ENCODE data around the gene CACNB2.

CACNB2 gene

GRCh38 chr10:18340496-18341051 lies 200.3 kb downstream of the CACNB2 start:
- DNase-seq (ENCODE audit: low spot score) = no peak

DNA sequence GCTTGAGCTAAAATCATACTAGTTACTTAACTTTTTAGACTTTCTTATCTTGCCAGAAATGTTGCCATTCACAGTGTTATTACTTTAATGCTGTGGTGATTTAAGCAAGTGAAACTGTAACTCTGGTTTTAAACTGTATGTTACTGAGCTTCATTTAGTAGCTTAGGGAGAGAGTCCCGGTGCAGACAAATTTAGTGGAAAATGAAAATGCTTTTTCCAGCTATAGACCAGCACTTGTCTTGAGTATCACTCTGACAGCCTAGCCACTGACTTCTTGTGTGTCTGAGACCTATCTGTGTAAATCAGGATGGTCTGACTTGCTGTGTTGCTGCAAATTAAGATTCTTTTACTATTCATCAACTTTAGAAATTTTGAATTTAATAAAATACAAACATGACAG lies 200.8 kb downstream of the CACNB2 start:
- no peak for DNase-seq (ENCODE audit: low spot score)

GRCh38 chr10:18343573-18343972 lies 203.3 kb downstream of the CACNB2 start:
- DNase-seq (ENCODE audit: low spot score) = no peak

- DNase-seq (ENCODE audit: low spot score) = no peak
These were observed 205.1 kb downstream of the CACNB2 start for GRCh38 chr10:18345308-18345707.

DNA sequence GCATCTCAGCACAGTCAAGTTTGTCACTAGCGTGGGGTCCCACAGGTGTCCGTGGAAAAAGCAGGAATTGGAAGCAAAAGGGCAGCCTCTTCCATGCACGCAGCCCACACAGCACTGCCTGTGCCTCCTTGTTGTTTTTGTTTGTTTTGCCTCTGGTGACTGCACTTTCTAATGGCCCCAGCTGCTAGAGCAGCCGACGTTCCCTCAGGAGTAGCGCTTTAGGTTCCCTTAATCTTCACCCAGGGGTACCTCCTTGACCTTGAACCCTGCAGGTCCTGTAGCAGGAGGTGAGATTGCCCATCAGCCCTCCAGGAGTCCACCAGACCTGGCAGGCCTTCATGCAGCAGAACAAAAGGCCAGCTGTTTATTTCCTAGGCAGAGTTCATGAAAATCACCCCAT lies 210.1 kb downstream of the CACNB2 start:
- DNase-seq (ENCODE audit: low spot score) = no peak

DNA sequence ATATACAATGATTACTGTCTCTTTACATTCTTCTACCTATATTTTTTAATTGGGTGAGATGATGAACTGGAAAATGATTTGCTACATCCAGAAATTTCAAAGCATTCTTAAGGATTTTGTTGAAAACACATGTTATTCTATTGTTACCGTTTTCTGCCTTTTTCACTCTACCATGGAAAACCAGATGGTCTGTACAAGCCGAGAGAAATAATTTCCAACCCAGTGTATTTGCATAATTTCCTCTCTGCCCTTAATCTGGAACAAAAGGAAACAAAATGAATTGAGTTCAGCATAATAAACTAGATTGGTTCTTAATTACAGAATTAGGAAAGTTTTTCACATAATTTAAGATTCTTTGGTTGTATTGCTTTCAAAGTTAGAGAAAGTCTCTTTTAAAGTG lies 211.2 kb downstream of the CACNB2 start:
- peak; percentile 52 for DNase-seq (ENCODE audit: low spot score)

GRCh38 chr10:18352175-18352574 lies 212.0 kb downstream of the CACNB2 start:
- no peak for DNase-seq (ENCODE audit: low spot score)

- no peak for DNase-seq (ENCODE audit: low spot score)
These were observed 219.6 kb downstream of the CACNB2 start for GRCh38 chr10:18359812-18360211.

GRCh38 chr10:18362892-18363291 lies 222.7 kb downstream of the CACNB2 start:
- DNase-seq (ENCODE audit: low spot score) = no peak

- DNase-seq (ENCODE audit: low spot score) = no peak
These were observed 225.0 kb downstream of the CACNB2 start for GRCh38 chr10:18364987-18365775.

- DNase-seq (ENCODE audit: low spot score) = no peak
These were observed 227.6 kb downstream of the CACNB2 start for GRCh38 chr10:18367840-18368239.

DNA sequence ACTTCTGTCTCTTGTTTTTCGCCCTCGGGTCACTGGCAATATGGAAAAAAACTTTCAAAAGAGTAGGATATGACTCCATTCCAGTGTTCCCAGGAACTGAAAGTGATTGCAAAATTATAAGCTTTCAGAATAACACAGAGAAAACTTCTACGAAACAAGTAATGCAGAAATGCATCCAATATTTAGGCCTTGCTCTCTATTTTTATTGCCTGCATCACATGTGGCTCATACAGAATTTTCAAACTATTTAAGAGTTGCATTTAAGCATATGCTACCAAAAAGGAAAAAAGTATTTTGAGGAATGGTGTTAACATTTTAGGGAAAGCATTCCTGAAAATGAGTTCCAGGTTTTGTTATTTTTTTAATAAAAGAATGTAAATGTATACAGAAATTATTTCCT lies 228.0 kb downstream of the CACNB2 start:
- no peak for DNase-seq (ENCODE audit: low spot score)

- DNase-seq (ENCODE audit: low spot score) = no peak
These were observed 228.5 kb downstream of the CACNB2 start for GRCh38 chr10:18368682-18369081.

DNA sequence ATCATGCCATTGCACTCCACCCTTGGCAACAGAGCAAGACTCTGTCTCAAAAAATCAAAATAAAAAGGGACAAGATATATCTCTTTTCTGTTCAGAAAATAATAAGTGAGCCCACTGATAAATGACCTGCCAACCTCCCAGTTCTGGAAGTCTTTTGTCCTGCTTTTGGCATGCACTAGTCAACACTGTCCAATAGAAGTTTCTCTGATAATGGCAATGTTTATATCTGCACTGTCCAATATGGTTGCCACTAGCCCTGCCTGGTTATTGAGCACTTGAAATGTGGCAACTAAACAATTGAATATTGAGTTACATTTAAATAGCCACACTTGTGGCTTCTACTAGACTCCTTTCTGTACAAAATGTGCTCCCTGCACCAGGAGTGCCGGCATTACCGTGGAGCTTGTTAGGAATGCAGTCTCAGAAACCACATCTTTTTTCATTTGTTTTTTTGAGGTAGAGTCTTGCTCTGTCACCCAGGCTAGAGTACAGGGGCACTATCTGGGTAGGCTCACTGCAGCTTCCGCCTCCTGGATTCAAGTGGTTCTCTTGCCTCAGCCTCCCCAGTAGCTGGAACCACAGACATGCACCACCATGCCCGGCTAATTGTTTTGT lies 229.7 kb downstream of the CACNB2 start:
- no peak for DNase-seq (ENCODE audit: low spot score)

DNA sequence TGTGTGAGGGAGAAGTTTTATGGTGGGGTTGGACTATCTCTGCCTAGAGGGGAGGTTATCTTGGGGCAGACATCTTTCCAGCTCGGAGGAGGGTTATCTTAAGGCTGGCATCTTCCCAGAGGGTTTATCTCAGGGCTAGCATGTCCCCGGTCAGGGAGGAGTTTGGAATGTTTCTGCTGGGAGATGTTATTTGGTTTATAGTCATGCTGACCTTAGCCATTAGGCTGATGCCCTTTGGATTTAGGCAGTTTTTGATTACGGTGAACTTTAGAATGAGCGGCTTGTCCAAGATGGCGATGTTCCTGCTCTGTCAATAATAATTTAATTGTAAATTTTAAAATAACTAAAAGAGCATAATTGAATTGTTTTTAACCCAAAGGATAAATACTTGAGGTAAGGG lies 236.4 kb downstream of the CACNB2 start:
- no peak for DNase-seq (ENCODE audit: low spot score)

DNA sequence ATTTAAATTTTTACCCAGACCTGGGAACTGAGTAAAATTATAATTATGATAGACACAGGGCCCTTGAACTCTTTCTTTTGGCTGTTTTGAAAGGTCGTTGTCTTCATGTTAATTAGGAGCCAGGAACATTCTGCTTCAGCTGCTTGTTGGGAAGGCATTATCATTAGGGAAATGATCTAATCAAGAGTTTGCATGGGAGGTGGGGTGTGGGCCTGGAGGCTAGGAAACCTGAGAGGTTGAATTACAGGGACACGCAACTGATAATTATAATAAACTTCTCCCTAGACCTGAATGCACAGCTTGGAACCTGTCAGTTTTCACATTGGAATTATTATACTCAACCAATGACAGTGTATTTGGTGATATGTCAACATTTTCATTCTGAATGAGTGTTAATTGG lies 237.7 kb downstream of the CACNB2 start:
- no peak for DNase-seq (ENCODE audit: low spot score)

GRCh38 chr10:18378766-18379165 lies 238.5 kb downstream of the CACNB2 start:
- no peak for DNase-seq (ENCODE audit: low spot score)

GRCh38 chr10:18381679-18382078 lies 241.5 kb downstream of the CACNB2 start:
- no peak for DNase-seq (ENCODE audit: low spot score)

DNA sequence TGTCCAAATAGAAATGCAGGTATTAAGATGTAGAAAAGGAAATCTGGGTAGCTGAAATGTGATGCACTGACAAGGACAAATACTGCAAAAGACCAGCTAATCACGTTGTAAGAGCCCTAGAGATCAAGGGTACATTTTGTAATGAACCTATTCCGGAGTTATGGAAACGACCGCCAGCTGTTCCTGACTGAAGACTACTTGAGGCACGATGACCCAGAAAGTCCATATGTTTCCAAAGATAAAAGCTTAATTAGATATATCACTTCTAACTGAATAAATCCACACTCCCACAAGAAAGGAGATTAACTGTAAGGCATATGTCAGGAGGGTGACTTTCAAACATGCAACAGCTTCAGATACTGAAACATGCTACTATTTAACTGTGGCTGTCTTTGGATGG lies 257.7 kb downstream of the CACNB2 start:
- no peak for DNase-seq (ENCODE audit: low spot score)

DNA sequence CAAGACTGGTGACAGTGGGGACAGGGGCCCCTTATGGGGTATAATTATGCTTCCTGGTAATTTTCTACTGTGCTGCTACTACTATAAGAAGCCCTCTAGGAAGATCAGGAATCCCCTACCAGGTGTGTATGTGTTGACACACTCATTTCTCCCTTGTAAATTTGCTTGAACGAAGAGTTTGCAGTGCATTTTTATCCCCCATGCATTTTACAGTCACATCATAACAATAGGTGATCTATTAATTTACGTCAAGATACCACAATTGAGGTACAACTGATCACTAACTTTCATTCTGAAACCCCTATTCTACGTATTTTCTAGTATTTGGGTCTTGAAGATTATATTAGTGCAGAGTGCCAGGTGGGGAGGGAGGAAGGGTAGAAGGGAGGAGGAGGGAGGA lies 258.9 kb downstream of the CACNB2 start:
- DNase-seq (ENCODE audit: low spot score) = no peak

DNA sequence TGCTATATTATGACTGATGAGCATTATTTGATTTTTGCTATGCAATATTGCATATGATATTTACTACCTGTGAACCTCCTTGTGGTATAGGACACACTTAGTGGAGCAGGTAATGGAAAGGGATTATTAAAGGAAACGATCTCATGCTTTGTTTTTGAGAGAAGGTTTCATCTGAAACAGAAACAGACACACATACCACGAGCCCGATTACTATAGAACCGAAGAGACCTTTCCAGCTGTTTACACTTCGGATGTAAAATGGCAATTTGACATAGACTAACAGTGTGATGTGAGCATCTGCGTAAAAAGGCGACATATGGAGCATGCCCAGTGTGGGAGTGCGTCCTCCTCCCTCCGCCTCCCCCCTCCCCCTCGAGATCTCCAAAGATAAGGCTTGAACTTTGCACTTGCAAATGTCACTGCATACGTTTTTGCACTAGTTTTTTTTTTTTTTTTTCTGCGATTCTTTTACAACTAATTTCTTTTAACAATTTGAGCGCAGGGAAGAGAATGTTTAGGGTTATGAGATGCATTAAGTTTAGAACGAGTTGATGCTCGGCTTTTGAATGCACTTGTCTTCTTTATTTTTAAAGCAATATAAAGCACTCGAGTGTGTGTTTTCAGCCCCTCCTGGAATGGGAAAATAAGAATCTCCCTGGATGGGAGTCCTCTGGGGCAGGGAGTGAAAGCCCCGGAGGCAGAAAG lies 260.1 kb downstream of the CACNB2 start:
- DNase-seq (ENCODE audit: low spot score) = no peak

DNA sequence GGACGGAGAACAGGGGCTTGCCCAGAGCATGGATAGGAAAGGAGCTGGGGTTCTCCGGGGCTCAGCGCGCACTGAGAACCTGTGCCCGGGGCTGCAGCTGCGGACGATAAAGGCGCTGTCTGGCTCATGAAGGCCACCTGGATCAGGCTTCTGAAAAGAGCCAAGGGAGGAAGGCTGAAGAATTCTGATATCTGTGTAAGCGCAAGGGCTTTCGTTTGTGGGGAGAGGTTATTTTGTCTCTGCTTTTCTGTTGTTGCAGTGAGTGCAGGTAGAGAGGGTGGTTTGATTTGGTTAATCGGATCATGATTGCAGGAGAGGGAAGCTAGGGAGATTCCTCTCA lies 260.7 kb downstream of the CACNB2 start:
- DNase-seq (ENCODE audit: low spot score) = no peak

All from NAMALWA (cell line).